Muscle of leg (tissue), 11 donors: ENCODE results near the gene ST6GALNAC1. TPM values are rescaled to one million over a fixed set of nuclear protein-coding genes. Genes with fewer than 3 reads are reported as not detected.
"Not testable (repeated sequence)": the region's sequence is repeated elsewhere in the genome, so short reads cannot be mapped to it uniquely, and the experiment has no call there.

Experiments used
- DNase-seq: peaks from one replicate; pipeline ENCODE4 v3.0.0; 2013
- H3K27ac ChIP-seq: one replicate; pipeline ENCODE4 v1.5.1; 2013; ENCODE audit warnings: mild to moderate bottlenecking, low read length, control low read depth
- H3K27me3 ChIP-seq: one replicate; pipeline ENCODE4 v1.6.1; 2013; ENCODE audit warnings: low read length; ENCODE audit not compliant: control insufficient read depth, insufficient read depth
- H3K36me3 ChIP-seq: one replicate; pipeline ENCODE4 v1.6.1; 2013; ENCODE audit warnings: low read length; ENCODE audit not compliant: control insufficient read depth, insufficient read depth
- H3K4me1 ChIP-seq: one replicate; pipeline ENCODE4 v1.6.1; 2013; ENCODE audit warnings: low read length; ENCODE audit not compliant: control insufficient read depth, insufficient read depth
- H3K4me3 ChIP-seq: one replicate; pipeline ENCODE4 v1.5.1; 2013; ENCODE audit warnings: low read length, control low read depth
- H3K9me3 ChIP-seq: replicated peaks from 2 replicates; pipeline ENCODE4 v1.6.1; 2013; ENCODE audit warnings: low read depth, low read length; ENCODE audit not compliant: control insufficient read depth
- WGBS: methylation state at CpG from one replicate; pipeline ENCODE4 v1.1.5; 2013; ENCODE audit warnings: missing lambda C conversion rate; ENCODE audit not compliant: insufficient coverage; 5-methylcytosine and 5-hydroxymethylcytosine counted together
- polyA plus RNA-seq, 8 donors: library from polyadenylated mRNA; unstranded; fragments of 120-200 nt; gene quantifications; one replicate each; pipeline versions ENCODE4 v1.2.1 to v1.2.3, GENCODE V29; 2013; ENCODE audit warnings: inconsistent platforms in 1 of 8, low replicate concordance in 1 of 8; ENCODE audit not compliant: insufficient read length in 8 of 8, insufficient read depth in 1 of 8
- total RNA-seq: library from RNA; stranded (reverse); fragments of 120-200 nt; gene quantifications from one replicate; pipeline ENCODE4 v1.2.4, GENCODE V29; 2013

The ST6GALNAC1 gene
- total and polyA plus RNA-seq, 9 donors = 0.13 to 8.5 (median 0.53) TPM

GRCh38 chr17:76644995-76645394 is 1.4 kb upstream of the ST6GALNAC1 start:
- Histone ChIP-seq H3K4me1 (no peaks in the 10 kb centered on the region), H3K36me3 (no peaks in the 10 kb centered on the region), H3K27me3 (peaks cover 4% of the 10 kb centered on the region), H3K27ac (no peak overlapping the region), H3K4me3 (no peak overlapping the region), H3K9me3 (peaks cover 4% of the 10 kb centered on the region)
- DNase-seq = no peak
- WGBS = 72% methylated on average over 8 of the region's 8 CpGs

GRCh38 chr17:76642994-76643393 is 563 bp downstream of the ST6GALNAC1 start:
- Histone ChIP-seq H3K36me3 (no peaks in the 10 kb centered on the region), H3K4me1 (no peaks in the 10 kb centered on the region), H3K4me3 (no peak overlapping the region), H3K9me3 (peaks cover 4% of the 10 kb centered on the region), H3K27me3 (peaks cover 4% of the 10 kb centered on the region), H3K27ac (no peak overlapping the region)
- WGBS = 66% methylated on average over 6 of the region's 6 CpGs
- no peak for DNase-seq

GRCh38 chr17:76642032-76642561 is 1.5 kb downstream of the ST6GALNAC1 start:
- H3K27me3 ChIP-seq = peaks cover 4% of the 10 kb centered on the region

DNA sequence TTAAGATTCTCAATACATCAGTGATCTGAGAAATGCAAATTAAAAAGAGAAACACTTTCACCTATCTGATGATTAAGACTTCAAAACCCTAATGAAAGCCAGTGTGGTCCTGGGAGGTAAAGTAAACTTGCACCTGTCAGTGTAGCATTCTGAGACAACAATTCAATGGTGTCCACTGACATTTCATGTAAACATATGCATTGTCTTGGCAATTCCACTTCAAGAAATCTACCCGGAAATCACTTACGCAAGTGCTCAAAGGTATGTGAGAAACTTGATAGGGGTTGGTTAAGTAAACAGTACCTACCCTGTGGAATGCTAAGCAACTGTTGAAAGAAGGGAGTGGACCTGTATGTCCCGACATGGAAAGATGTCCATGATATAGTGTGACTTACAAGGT is 2.1 kb downstream of the ST6GALNAC1 start:
- H3K36me3 ChIP-seq = no peaks in the 10 kb centered on the region
- H3K4me1 ChIP-seq = no peaks in the 10 kb centered on the region
- DNase-seq = no peak
- H3K9me3 ChIP-seq = peaks cover 4% of the 10 kb centered on the region
- peaks cover 4% of the 10 kb centered on the region for H3K27me3 ChIP-seq
- no peak overlapping the region for H3K27ac ChIP-seq
- H3K4me3 ChIP-seq = no peak overlapping the region
- no CpG with 5 or more reads among the region's 3 CpGs for WGBS

More at GRCh38 chr17:76642032-76642561, 1.5 kb downstream of the ST6GALNAC1 start:
- Histone ChIP-seq H3K4me3 (no peak overlapping the region), H3K4me1 (no peaks in the 10 kb centered on the region), H3K27ac (no peak overlapping the region), H3K36me3 (no peaks in the 10 kb centered on the region), H3K9me3 (peaks cover 4% of the 10 kb centered on the region)
- WGBS = no CpG with 5 or more reads among the region's 5 CpGs
- DNase-seq = no peak

- Histone ChIP-seq H3K27me3 (peaks cover 4% of the 10 kb centered on the region), H3K36me3 (no peaks in the 10 kb centered on the region), H3K4me1 (no peaks in the 10 kb centered on the region), H3K27ac (no peak overlapping the region), H3K9me3 (no peaks in the 10 kb centered on the region), H3K4me3 (no peak overlapping the region)
- no CpG with 5 or more reads among the region's 6 CpGs for WGBS
- DNase-seq = no peak
Observed at GRCh38 chr17:76640550-76641380, 2.8 kb downstream of the ST6GALNAC1 start.

DNA sequence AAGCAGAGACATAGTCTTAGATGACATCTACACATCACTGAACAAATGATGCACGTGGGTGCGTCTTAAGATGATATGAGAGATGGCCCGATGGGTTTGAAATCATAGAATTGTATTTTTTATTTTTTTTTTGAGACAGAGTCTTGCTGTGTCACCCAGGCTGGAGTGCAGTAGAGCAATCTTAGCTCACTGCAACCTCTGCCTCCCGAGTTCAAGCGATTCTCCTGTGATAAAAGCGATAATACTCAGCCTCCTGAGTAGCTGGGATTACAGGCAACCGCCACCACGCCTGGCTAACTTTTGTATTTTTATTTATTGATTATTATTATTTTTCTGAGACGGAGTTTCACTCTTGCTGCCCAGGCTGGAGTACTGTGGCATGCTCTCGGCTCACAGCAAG is 5.3 kb downstream of the ST6GALNAC1 start:
- H3K27me3 ChIP-seq = peaks cover 2% of the 10 kb centered on the region
- H3K27ac ChIP-seq = no peak overlapping the region
- no peak overlapping the region for H3K4me3 ChIP-seq
- H3K36me3 ChIP-seq = no peaks in the 10 kb centered on the region
- 100% methylated on average over 2 of the region's 10 CpGs for WGBS
- H3K9me3 ChIP-seq = no peaks in the 10 kb centered on the region
- H3K4me1 ChIP-seq = no peaks in the 10 kb centered on the region
- DNase-seq = no peak

DNA sequence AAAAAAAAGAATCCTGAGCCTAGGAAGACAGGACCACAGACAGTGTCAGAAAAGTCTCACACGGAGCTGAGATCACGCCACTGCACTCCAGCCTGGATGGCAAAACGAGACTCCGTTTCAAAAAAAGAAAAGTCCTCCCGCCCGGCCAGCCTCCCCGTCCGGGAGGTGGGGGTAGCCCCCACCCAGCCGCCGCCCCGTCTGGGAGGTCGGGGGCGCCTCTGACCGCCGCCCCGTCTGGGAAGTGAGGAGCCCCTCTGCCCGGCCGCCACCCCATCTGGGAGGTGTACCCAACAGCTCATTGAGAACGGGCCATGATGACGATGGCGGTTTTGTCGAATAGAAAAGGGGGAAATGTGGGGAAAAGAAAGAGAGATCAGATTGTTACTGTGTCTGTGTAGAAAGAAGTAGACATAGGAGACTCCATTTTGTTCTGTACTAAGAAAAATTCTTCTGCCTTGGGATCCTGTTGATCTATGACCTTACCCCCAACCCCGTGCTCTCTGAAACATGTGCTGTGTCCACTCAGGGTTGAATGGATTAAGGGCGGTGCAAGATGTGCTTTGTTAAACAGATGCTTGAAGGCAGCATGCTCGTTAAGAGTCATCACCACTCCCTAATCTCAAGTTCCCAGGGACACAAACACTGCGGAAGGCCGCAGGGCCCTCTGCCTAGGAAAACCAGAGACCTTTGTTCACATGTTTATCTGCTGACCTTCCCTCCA is 6.9 kb downstream of the ST6GALNAC1 start:
- H3K4me3 ChIP-seq, H3K36me3 ChIP-seq, H3K27ac ChIP-seq, H3K4me1 ChIP-seq, H3K27me3 ChIP-seq, DNase-seq, H3K9me3 ChIP-seq: not testable (repeated sequence)
- 77% methylated on average over 14 of the region's 27 CpGs for WGBS

DNA sequence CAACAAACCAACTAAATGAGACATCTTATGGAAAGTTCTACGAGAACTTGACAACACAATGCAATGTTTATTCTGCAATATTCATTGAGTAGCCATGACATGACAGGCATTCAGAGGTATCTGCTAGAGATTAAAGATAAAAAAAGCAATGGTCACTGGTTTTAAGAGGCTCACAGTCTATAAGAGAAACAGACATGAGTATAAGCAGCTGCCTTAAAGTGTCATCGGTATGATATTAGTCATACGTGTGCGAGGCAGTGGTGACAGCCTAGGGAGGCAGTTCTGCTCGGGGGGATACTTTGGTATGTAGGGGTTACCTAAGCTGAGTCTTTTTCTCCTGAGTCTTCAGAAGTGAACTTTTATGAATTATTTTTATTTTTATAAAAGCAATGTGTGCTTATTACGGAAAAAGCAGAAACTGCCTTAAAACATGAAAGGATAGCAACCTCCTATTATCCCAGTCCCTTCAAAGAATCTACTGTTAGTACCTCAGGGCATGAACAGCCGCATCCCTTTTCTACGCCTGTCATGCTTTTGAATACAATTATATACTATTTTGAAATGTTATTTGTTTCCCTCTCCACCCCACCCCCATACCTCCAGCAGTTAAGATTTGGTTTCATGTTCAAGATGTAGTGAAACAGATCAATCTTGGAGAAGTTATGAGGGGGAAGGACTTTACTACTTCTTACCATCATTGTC is 7.7 kb downstream of the ST6GALNAC1 start:
- no peak overlapping the region for H3K4me3 ChIP-seq
- no peak for DNase-seq
- H3K27ac ChIP-seq = no peak overlapping the region
- WGBS = no CpG with 5 or more reads among the region's 8 CpGs
- no peaks in the 10 kb centered on the region for H3K9me3 ChIP-seq
- peaks cover 2% of the 10 kb centered on the region for H3K27me3 ChIP-seq
- H3K4me1 ChIP-seq = no peaks in the 10 kb centered on the region
- H3K36me3 ChIP-seq = no peaks in the 10 kb centered on the region

- Histone ChIP-seq H3K36me3 (no peaks in the 10 kb centered on the region), H3K4me3 (no peak overlapping the region), H3K27me3 (no peaks in the 10 kb centered on the region), H3K27ac (no peak overlapping the region), H3K4me1 (no peaks in the 10 kb centered on the region), H3K9me3 (no peaks in the 10 kb centered on the region)
- DNase-seq = no peak
- 61% methylated on average over 3 of the region's 5 CpGs for WGBS
Observed at GRCh38 chr17:76635039-76635438, 8.5 kb downstream of the ST6GALNAC1 start.
